Measurements from ENCODE around the gene ST7.
"Not testable (repeated sequence)": the region's sequence is repeated elsewhere in the genome, so short reads cannot be mapped to it uniquely, and the experiment has no call there.

ST7 gene

GRCh38 chr7:116953372-116953905 is at the start of gene ST7:
ST7 (plus strand) TSS chr7:116953501; CDS start chr7:116953541, 40 bp downstream.
- peak; percentile 63 to 73 for DNase-seq

GRCh38 chr7:116906391-116906790 is 46.9 kb upstream of the ST7 start:
- DNase-seq: no peak

- no peak for DNase-seq
Measured at GRCh38 chr7:116910383-116910782, 42.9 kb upstream of the ST7 start.

GRCh38 chr7:116911801-116912200 is 41.5 kb upstream of the ST7 start:
- no peak for DNase-seq

- DNase-seq: no peak
Measured at GRCh38 chr7:116912269-116912909, 40.9 kb upstream of the ST7 start.

- DNase-seq: no peak
Measured at GRCh38 chr7:116918704-116919103, 34.6 kb upstream of the ST7 start.

- DNase-seq: no peak
Measured at GRCh38 chr7:116920359-116920758, 32.9 kb upstream of the ST7 start.

- no peak for DNase-seq
Measured at GRCh38 chr7:116922545-116922944, 30.8 kb upstream of the ST7 start.

GRCh38 chr7:116924741-116925140 is 28.6 kb upstream of the ST7 start:
- DNase-seq: no peak

- DNase-seq: no peak
Measured at GRCh38 chr7:116929021-116929420, 24.3 kb upstream of the ST7 start.

- DNase-seq: peak; percentile 84 to 86
Measured at GRCh38 chr7:116929914-116930913, 23.1 kb upstream of the ST7 start.

- DNase-seq: no peak
Measured at GRCh38 chr7:116932566-116932965, 20.7 kb upstream of the ST7 start.

GRCh38 chr7:116933465-116933864 is 19.8 kb upstream of the ST7 start:
- DNase-seq: no peak

- no peak for DNase-seq
Measured at GRCh38 chr7:116934580-116934979, 18.7 kb upstream of the ST7 start.

GRCh38 chr7:116936844-116937243 is 16.5 kb upstream of the ST7 start:
- not testable (repeated sequence) for DNase-seq

GRCh38 chr7:116938678-116939077 is 14.6 kb upstream of the ST7 start:
- DNase-seq: no peak

- DNase-seq: no peak
Measured at GRCh38 chr7:116940689-116941370, 12.5 kb upstream of the ST7 start.

GRCh38 chr7:116942504-116942903 is 10.8 kb upstream of the ST7 start:
- DNase-seq: no peak

GRCh38 chr7:116948934-116949333 is 4.4 kb upstream of the ST7 start:
- no peak for DNase-seq

GRCh38 chr7:116949941-116950801 is 3.1 kb upstream of the ST7 start:
- DNase-seq: no peak

GRCh38 chr7:116950889-116951351 is 2.4 kb upstream of the ST7 start:
- DNase-seq: no peak

Measured in activated CD4-positive, alpha-beta T cell treated with anti-CD3 and anti-CD28 coated beads, Interleukin-2, amount 50 U/mL, for 48 hours (primary cell).